Endothelial cell of umbilical vein (primary cell): ENCODE results near the gene COX6B1.

Source experiments
- JUN ChIP-seq: IDR thresholded peaks from 2 replicates; pipeline ENCODE4 v1.6.1; 2011; ENCODE audit warnings: borderline replicate concordance, low read depth; ENCODE audit not compliant: insufficient read length, insufficient read depth
- POLR2A ChIP-seq: IDR thresholded peaks from 2 replicates; pipeline ENCODE4 v1.6.1; 2012; ENCODE audit warnings: low read depth, mild to moderate bottlenecking, control low read depth, low read length
- POLR2AphosphoS5 ChIP-seq: IDR thresholded peaks from 2 replicates; pipeline ENCODE4 v1.6.1; 2012; ENCODE audit warnings: low read depth, mild to moderate bottlenecking, control low read depth, low read length, moderate library complexity; ENCODE audit not compliant: insufficient read depth
- TF ChIP-seq, protein P1 (sequence below): IDR thresholded peaks from 2 replicates; pipeline ENCODE4 v1.6.1; 2011; ENCODE audit not compliant: insufficient read depth, insufficient read length
- TF ChIP-seq, protein P2 (sequence below), 2 donors: IDR thresholded peaks; 1 replicate in 1 of 2; 2 replicates in 1 of 2; pipeline ENCODE4 v1.5.1; 2011; ENCODE audit warnings: low read length in 2 of 2, mild to moderate bottlenecking in 2 of 2, moderate library complexity in 2 of 2, control low read depth in 1 of 2, inconsistent platforms in 1 of 2, low read depth in 1 of 2; ENCODE audit not compliant: insufficient read depth in 1 of 2; ENCODE audit errors: extremely low read depth in 1 of 2

DNA sequence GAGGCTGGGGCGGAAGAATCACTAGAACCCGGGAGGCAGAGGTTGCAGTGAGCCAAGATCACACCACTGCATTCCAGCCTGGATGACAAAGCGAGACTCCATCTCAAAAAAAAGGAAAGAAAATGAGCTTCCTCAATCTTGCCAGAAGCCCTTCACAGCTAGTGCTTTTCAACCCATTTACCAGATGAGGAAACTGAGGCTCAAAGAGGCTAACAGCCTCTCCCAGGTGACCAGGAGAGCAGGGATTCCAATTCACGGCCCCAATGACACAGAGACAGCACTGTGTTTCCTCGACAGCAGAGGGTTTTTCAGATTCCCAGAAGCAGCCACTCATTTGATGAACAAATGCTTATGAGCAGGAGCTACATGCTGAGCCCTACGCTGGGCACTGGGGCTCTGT is 21.4 kb downstream of the COX6B1 start:
- TF ChIP-seq, protein P1, sequence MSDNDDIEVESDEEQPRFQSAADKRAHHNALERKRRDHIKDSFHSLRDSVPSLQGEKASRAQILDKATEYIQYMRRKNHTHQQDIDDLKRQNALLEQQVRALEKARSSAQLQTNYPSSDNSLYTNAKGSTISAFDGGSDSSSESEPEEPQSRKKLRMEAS, result no peak
- TF ChIP-seq JUN (no peak), POLR2A (no peak), POLR2AphosphoS5 (no peak)
- TF ChIP-seq, protein P2, sequence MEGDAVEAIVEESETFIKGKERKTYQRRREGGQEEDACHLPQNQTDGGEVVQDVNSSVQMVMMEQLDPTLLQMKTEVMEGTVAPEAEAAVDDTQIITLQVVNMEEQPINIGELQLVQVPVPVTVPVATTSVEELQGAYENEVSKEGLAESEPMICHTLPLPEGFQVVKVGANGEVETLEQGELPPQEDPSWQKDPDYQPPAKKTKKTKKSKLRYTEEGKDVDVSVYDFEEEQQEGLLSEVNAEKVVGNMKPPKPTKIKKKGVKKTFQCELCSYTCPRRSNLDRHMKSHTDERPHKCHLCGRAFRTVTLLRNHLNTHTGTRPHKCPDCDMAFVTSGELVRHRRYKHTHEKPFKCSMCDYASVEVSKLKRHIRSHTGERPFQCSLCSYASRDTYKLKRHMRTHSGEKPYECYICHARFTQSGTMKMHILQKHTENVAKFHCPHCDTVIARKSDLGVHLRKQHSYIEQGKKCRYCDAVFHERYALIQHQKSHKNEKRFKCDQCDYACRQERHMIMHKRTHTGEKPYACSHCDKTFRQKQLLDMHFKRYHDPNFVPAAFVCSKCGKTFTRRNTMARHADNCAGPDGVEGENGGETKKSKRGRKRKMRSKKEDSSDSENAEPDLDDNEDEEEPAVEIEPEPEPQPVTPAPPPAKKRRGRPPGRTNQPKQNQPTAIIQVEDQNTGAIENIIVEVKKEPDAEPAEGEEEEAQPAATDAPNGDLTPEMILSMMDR (IDR thresholded peaks at IDR 0.05; ENCODE audit: extremely low read depth in 1 of 2, insufficient read depth in 1 of 2, low read depth in 1 of 2, low read length in 2 of 2), result no peak
